Muscle layer of duodenum (tissue), 2 donors: ENCODE data around the gene LRR1.
"Not testable (repeated sequence)": the region's sequence is repeated elsewhere in the genome, so short reads cannot be mapped to it uniquely, and the experiment has no call there.

Experiments used
- H3K27ac ChIP-seq: one replicate; pipeline ENCODE4 v1.7.0; 2013; ENCODE audit warnings: mild to moderate bottlenecking, low read length
- H3K27me3 ChIP-seq: one replicate; pipeline ENCODE4 v1.7.0; 2013; ENCODE audit warnings: low read depth, mild to moderate bottlenecking, control low read depth, low read length
- H3K36me3 ChIP-seq, 2 donors: one replicate each; pipeline ENCODE4 v1.7.0; 2013; ENCODE audit warnings: low read length in 2 of 2, control low read depth in 1 of 2, mild to moderate bottlenecking in 1 of 2; ENCODE audit not compliant: insufficient read depth in 2 of 2, control insufficient read depth in 1 of 2
- H3K4me1 ChIP-seq, 2 donors: one replicate each; pipeline ENCODE4 v1.7.0; 2013; ENCODE audit warnings: low read length in 2 of 2, mild to moderate bottlenecking in 2 of 2, control low read depth in 1 of 2, moderate library complexity in 1 of 2; ENCODE audit not compliant: insufficient read depth in 2 of 2, control insufficient read depth in 1 of 2
- H3K4me3 ChIP-seq, 2 donors: one replicate each; pipeline ENCODE4 v1.7.0; 2013; ENCODE audit warnings: low read length in 2 of 2, low read depth in 1 of 2, mild to moderate bottlenecking in 1 of 2
- H3K9me3 ChIP-seq, 2 donors: one replicate each; pipeline ENCODE4 v1.7.0; 2013; ENCODE audit warnings: low read length in 2 of 2, control low read depth in 1 of 2, mild to moderate bottlenecking in 1 of 2; ENCODE audit not compliant: control insufficient read depth in 1 of 2
- donor health status: healthy.

Gene LRR1

GRCh38 chr14:49636866-49637265 is 38.1 kb downstream of the LRR1 start:
- H3K27ac ChIP-seq: no peak overlapping the region
- H3K4me1 ChIP-seq: peaks cover 6 to 25% of the 10 kb centered on the region in 2 donors
- H3K9me3 ChIP-seq: no peaks in the 10 kb centered on the region
- H3K36me3 ChIP-seq: peaks cover 4 to 11% of the 10 kb centered on the region in 2 donors
- no peaks in the 10 kb centered on the region for H3K27me3 ChIP-seq
- H3K4me3 ChIP-seq: no peak overlapping the region

DNA sequence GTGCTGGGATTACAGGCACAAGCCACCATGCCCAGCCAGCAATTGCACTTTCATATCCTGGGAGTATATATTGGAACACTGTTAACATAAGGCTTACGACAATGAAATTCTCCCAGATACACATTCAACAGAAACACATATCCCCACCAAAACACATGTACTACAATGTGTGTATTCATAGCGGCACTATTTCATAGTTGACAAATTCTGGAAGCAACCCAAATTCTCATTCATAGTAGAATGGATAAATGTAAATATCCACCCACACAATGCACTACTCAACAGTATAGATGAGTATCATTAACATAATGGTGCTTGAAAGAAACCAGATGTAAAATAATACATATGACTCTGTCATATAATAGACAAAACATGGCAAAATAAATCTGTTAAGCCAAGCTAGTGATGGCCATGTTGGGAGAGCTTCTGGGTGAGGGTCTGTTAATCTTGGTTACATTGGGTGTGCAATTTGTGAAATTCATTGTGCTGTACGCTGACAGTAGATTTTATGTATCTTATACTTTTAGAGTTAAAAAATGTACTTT is 38.9 kb downstream of the LRR1 start:
- H3K36me3 ChIP-seq: peaks cover 4 to 11% of the 10 kb centered on the region in 2 donors
- no peaks in the 10 kb centered on the region for H3K27me3 ChIP-seq
- no peak overlapping the region for H3K4me3 ChIP-seq
- peaks cover 12 to 25% of the 10 kb centered on the region in 2 donors for H3K4me1 ChIP-seq
- no peak overlapping the region for H3K27ac ChIP-seq
- H3K9me3 ChIP-seq: no peaks in the 10 kb centered on the region

DNA sequence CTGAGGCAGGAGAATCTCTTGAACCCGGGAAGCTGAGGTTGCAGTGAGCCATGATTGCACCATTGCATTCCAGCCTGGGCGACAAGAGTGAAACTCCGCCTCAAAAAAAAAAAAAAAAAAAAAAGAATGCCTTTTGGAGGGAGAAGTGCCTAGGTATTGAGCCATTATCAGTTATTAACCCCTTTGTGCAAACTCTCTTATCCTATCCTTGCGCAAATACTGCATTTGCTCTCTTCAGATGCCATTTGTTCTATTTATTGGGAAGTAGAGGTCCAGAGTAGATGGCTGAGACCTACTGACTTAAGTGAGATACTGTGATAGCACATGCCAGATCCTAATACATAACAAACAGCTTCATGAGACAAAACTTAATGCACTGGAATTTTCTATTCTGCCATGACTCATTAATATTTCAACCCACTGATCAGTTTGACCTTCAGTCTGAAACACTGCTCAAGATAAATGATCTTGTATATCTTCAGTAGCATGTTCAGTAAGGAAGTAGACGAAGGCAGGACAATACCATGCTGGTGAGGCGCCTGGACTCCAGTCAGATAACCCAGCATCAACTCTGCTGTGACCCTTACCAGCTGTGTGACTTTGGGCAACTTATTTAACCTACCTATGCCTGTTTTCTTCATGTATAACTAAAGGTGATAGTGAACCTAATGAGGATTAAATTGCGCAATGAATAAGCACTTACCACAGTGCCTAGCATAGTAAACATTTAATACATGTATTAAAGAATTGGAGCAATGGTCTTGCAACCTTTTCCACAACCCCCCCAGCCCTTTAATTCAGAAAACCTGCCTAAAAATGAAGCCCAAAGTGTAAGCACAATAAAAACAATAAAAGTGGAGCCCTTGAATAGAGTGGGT is 42.0 kb downstream of the LRR1 start:
- Histone ChIP-seq H3K4me3 (no peak overlapping the region), H3K4me1 (peaks cover 12 to 25% of the 10 kb centered on the region in 2 donors), H3K9me3 (no peaks in the 10 kb centered on the region), H3K36me3 (peaks cover 4 to 5% of the 10 kb centered on the region in 2 donors), H3K27me3 (no peaks in the 10 kb centered on the region), H3K27ac (no peak overlapping the region)

DNA sequence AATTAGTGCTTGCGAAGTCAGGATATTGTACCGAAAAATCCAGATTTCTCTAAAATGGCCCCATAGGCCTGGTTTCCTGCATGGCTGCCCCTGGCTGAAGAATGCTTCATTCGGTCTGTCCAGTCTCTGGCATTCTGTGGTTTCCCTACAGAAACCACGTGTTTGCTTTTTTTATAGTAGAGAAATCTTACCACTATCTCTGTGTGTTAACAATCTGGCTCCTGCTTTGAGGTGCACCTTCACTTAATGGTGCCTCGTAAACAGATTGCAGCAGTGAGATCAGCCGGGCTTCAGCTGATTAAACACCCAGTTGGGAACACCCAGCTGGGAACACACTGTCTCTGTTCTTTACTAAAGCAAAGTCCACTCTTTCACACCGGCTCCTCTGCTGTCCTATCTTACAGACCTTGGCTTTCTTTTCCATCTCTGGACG is 43.0 kb downstream of the LRR1 start:
- peaks cover 12 to 16% of the 10 kb centered on the region in 2 donors for H3K4me1 ChIP-seq
- no peaks in the 10 kb centered on the region for H3K27me3 ChIP-seq
- peak overlapping the region; percentile 3 for H3K27ac ChIP-seq
- H3K36me3 ChIP-seq: peaks cover 4 to 5% of the 10 kb centered on the region in 2 donors
- no peaks in the 10 kb centered on the region for H3K9me3 ChIP-seq
- H3K4me3 ChIP-seq: peak overlapping the region in 1 of 2 donors; percentile 4

DNA sequence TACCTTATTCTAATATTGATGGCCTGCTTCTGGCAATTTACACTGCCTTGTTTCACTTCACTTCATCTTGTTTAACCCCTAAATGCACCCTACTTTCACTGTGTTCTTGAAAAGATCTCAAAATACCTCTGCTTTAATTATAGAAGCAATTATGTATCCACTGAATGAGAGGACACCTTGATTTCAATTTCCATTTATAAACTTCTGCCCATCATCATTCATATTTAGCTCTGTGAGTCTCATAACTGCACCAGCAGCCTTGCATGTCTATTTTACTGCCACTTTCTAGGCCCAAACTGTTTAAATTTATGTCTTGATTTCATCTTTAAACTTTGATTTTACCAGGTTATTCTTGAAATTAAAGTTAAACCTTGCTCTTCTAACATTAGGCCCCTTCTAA is 43.4 kb downstream of the LRR1 start:
- Histone ChIP-seq H3K36me3 (peaks cover 5 to 8% of the 10 kb centered on the region in 2 donors), H3K4me3 (peak overlapping the region in 1 of 2 donors; percentile 4), H3K27ac (peak overlapping the region; percentile 3), H3K27me3 (no peaks in the 10 kb centered on the region), H3K4me1 (peaks cover 12 to 13% of the 10 kb centered on the region in 2 donors), H3K9me3 (no peaks in the 10 kb centered on the region)

- no peak overlapping the region for H3K27ac ChIP-seq
- H3K36me3 ChIP-seq: no peaks in the 10 kb centered on the region
- no peaks in the 10 kb centered on the region for H3K4me1 ChIP-seq
- H3K4me3 ChIP-seq: no peak overlapping the region
- no peaks in the 10 kb centered on the region for H3K9me3 ChIP-seq
- H3K27me3 ChIP-seq: no peaks in the 10 kb centered on the region
Measured at GRCh38 chr14:49653508-49653907, 54.8 kb downstream of the LRR1 start.

DNA sequence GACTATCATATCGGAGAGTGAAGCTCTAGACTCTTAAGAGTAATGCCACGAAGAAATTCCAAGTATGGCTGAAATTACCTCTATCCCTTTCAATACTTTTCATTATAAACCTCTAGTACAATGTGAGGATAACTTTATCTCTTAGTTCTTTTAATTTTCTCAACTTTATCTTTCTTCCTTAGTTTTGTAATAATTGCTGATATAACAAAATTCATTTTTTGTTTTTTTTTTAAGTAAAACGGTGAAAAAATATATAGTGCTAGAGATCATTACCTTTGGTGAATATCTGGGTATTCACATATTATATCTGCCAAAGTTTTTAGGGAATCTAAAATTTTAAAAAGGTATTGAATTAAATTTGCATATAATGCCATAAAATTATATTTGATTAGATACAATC is 55.8 kb downstream of the LRR1 start:
- no peaks in the 10 kb centered on the region for H3K27me3 ChIP-seq
- H3K36me3 ChIP-seq: no peaks in the 10 kb centered on the region
- no peaks in the 10 kb centered on the region for H3K9me3 ChIP-seq
- H3K27ac ChIP-seq: no peak overlapping the region
- no peaks in the 10 kb centered on the region for H3K4me1 ChIP-seq
- H3K4me3 ChIP-seq: no peak overlapping the region

DNA sequence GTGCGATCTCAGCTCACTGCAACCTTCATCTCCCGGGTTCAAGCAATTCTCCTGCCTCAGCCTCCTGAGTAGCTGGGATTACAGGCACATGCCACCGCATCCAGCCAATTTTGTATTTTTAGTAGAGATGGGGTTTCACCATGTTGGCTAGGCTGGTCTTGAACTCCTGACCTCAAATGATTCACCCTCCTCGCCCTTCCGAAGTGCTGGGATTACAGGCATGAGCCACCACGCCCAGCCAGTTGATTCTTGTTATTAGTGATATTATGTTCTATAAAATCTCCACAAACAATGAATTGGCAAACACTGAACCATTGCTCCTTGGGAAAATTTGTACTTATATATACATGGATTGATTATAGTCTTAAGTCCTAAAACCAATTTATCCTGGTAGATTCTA is 58.8 kb downstream of the LRR1 start:
- not testable (repeated sequence) for H3K27me3 ChIP-seq, H3K4me1 ChIP-seq, H3K4me3 ChIP-seq, H3K9me3 ChIP-seq, H3K36me3 ChIP-seq, H3K27ac ChIP-seq

GRCh38 chr14:49659526-49660455 is 61.1 kb downstream of the LRR1 start:
- Histone ChIP-seq H3K27me3 (no peaks in the 10 kb centered on the region), H3K4me1 (no peaks in the 10 kb centered on the region), H3K9me3 (no peaks in the 10 kb centered on the region), H3K4me3 (no peak overlapping the region), H3K36me3 (no peaks in the 10 kb centered on the region), H3K27ac (no peak overlapping the region)
